Measurements from ENCODE around the gene TAAR2.

DNA sequence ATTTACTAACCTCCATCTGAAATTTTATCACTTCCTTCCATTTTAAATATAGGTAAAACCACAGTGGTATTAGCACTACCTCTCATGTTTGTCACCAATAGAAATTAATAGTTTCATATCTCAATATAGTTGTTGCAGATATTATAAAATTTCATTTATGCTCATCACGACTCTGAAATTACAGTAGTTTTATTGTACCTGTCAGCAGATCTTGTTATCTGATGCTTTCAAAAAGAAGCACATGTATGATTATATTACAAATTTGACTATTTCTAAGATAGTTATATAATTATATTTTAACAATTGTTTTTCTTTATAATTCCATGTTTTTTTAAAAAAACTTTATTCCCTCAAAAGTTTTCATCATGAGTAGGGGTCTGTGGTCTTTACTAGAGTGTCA, 39.4 kb downstream of the TAAR2 start:
- no peak for TF ChIP-seq SP2 (tag by site-specific recombination; IDR thresholded peaks at IDR 0.05)
- TF ChIP-seq, protein P1, sequence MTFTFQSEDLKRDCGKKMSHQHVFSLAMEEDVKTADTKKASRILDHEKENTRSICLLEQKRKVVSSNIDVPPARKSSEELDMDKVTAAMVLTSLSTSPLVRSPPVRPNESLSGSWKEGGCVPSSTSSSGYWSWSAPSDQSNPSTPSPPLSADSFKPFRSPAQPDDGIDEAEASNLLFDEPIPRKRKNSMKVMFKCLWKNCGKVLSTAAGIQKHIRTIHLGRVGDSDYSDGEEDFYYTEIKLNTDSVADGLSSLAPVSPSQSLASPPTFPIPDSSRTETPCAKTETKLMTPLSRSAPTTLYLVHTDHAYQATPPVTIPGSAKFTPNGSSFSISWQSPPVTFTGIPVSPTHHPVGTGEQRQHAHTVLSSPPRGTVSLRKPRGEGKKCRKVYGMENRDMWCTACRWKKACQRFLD (tag by site-specific recombination; IDR thresholded peaks at IDR 0.05), result no peak
- no peak for TF ChIP-seq ZNF561 (tag by site-specific recombination; IDR thresholded peaks at IDR 0.05; ENCODE audit: borderline replicate concordance)
- TF ChIP-seq, protein P2, sequence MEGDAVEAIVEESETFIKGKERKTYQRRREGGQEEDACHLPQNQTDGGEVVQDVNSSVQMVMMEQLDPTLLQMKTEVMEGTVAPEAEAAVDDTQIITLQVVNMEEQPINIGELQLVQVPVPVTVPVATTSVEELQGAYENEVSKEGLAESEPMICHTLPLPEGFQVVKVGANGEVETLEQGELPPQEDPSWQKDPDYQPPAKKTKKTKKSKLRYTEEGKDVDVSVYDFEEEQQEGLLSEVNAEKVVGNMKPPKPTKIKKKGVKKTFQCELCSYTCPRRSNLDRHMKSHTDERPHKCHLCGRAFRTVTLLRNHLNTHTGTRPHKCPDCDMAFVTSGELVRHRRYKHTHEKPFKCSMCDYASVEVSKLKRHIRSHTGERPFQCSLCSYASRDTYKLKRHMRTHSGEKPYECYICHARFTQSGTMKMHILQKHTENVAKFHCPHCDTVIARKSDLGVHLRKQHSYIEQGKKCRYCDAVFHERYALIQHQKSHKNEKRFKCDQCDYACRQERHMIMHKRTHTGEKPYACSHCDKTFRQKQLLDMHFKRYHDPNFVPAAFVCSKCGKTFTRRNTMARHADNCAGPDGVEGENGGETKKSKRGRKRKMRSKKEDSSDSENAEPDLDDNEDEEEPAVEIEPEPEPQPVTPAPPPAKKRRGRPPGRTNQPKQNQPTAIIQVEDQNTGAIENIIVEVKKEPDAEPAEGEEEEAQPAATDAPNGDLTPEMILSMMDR (tag by site-specific recombination; IDR thresholded peaks at IDR 0.05), result no peak
